ENCODE measurements around the gene RPL37.

DNA sequence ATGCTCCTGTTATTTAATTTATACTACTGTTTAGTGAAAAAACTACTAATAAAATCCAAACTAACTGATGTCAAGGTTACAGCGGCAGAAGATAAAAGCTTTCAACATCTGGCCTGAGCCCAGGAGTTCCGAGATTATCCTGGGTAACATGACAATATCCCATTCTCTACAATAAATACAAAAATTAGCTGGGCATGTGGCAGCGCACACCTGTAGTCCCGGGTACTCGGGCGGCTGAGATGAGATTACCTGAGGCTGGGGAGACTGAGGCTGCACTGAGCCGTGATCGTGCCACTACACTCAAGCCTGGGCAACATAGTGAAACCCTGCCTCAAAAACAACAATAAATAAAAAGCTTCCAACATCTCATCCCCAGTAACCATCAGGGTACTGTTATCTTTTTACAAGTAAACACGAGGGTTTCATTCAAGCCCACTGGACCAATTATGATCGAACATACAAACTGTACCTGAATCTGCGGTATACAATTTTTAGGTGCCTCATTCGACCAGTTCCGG, 1.3 kb downstream of the RPL37 start:
- no peak for TF ChIP-seq GATA2 (IDR thresholded peaks at IDR 0.05; ENCODE audit: low read depth, low read length)
- TF ChIP-seq GATA3 (IDR thresholded peaks at IDR 0.05; ENCODE audit: low read depth, low read length) = no peak
